ENCODE measurements around the gene G6PC3.

- TF ChIP-seq POLR2A (IDR thresholded peaks at IDR 0.05), result no peak
- no peak for TF ChIP-seq CTCF (IDR thresholded peaks at IDR 0.05)
Observed at GRCh38 chr17:44033861-44034408, 36.6 kb upstream of the G6PC3 start.

Data from lower leg skin (tissue), 3 donors.